HG03354 (cell line): ENCODE data around the gene SMOC2.

Source experiments
- ATAC-seq: cut with Tn5 transposase; IDR thresholded peaks from one replicate; pipeline ENCODE4 v1.9.1; 2021; ENCODE audit warnings: mild to moderate bottlenecking; ENCODE audit not compliant: unreplicated experiment, poor library complexity, severe bottlenecking

Gene SMOC2

DNA sequence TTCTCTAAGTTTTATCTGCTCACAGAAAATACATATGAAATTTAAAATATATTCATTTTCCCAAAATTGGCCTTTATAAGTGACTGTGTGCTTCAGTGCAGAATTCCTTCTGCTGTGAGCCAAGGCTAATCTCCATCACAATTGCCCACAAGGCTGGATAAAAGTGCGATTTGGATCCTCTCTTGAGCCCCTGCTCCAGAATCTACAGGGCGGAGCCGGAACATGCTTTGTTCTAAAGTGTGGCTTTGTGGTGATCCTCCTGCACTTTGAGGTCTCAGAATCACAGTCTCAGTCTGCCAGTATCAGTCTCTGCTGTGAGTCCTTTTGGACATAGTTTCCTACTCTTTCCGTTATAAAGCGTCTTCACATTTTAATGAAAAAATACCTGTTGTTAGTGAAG lies 28.9 kb downstream of the SMOC2 start:
- no peak for ATAC-seq

DNA sequence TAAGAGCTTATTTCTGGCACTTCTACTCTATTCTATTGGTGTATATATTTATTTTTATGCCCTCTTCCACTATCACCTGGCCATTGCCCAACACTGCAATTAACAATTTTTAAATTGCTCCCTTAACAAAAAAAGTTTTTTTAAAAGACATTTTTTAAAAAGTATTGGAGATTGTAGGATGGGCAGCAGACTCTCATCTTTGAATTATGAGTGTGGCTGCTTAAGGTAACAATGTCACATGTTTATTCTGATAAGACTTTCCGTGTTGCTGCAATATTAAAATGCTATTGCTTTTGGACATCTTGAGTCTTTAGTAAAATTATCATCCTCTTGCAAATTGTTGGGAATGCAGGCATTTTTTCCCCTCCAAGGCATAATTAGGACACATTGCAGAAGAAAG lies 31.4 kb downstream of the SMOC2 start:
- ATAC-seq: no peak

GRCh38 chr6:168473197-168473596 lies 32.2 kb downstream of the SMOC2 start:
- ATAC-seq: no peak

GRCh38 chr6:168475188-168476013 lies 34.4 kb downstream of the SMOC2 start:
- no peak for ATAC-seq

GRCh38 chr6:168479421-168479820 lies 38.4 kb downstream of the SMOC2 start:
- no peak for ATAC-seq

GRCh38 chr6:168480481-168480880 lies 39.5 kb downstream of the SMOC2 start:
- ATAC-seq: no peak

GRCh38 chr6:168485818-168486217 lies 44.8 kb downstream of the SMOC2 start:
- no peak for ATAC-seq

- no peak for ATAC-seq
These were observed 49.8 kb downstream of the SMOC2 start for GRCh38 chr6:168490757-168491156.

DNA sequence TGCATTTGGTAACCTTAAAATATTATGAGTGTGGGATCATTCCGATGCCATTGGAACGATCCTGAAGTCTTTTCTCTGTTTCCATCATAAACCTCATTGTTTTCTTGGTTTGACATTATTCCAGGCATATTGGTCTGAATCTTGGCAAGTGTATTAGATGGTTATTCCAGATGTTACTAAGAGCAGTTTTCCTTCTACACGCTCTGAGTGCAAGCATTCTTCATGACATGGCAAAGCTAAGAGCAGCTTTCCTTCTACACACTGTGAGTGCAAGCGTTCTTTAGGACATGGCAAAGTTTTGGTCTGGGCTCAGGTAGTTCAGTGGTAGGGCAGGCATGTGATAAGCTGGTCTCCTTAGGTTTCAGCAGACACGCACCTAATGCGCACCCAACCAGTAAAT lies 53.0 kb downstream of the SMOC2 start:
- ATAC-seq: no peak

- ATAC-seq: no peak
These were observed 53.7 kb downstream of the SMOC2 start for GRCh38 chr6:168494726-168495125.

GRCh38 chr6:168495133-168495532 lies 54.1 kb downstream of the SMOC2 start:
- ATAC-seq: no peak

DNA sequence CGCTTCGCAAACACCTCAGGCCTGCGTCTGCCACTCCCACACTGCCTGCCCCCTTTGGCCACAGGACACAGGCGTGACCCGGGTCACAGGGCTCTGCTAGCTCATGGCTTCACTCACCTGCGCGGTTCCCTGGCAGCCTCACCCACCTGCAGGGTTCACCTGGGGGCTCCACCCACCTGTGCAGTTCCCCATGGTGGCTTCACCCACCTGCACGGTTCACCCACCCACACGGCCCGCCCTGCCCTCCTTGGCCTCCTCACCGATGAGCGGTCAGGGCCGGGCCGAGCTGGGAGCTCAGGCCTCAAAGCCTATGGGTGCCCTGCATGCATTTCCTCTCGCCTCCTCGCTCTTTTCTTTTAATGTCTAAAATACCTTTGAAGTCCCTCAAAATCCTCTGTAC lies 54.7 kb downstream of the SMOC2 start:
- no peak for ATAC-seq

DNA sequence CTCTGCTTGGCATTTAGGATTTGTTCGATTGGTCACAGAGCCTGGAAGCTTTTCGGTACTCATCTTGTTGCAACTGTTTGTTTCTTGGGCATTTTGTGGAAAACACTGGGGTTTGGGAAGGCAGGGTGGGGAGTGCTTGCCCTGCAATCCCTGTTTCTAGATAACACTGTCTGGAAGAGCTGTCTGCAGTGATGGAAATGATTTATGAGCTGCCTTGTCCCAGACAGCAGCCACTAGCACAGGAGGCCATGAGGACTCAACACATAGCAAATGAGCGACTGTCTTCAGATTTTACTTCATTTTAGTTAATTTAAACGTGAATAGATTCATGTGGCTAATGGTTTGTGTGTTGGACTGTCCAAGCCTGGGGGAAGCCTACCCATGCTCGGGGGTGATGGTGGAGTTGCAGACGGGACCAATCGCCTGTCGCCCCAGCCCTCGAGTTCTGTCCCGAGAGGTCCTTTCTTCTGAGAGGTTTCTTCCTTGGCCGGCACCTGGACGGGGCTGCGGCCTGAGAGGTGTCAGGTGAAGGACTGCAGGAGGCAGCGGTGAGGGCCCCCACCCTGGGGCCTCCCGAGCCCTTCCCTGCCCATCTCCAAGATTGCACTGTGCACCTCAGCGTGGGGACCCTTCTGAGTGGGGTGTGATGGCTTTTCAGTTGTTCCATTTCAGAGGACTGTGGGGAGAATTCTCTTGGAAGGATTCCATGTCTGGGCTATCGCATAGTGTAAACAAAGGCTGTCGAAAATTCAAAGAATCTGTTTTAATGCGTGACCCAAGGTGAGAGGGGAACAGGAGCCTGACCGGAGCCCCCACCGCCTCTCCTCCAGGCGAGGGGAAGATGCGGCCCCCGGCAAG lies 55.4 kb downstream of the SMOC2 start:
- ATAC-seq: no peak

GRCh38 chr6:168496997-168497331 lies 56.0 kb downstream of the SMOC2 start:
- no peak for ATAC-seq

DNA sequence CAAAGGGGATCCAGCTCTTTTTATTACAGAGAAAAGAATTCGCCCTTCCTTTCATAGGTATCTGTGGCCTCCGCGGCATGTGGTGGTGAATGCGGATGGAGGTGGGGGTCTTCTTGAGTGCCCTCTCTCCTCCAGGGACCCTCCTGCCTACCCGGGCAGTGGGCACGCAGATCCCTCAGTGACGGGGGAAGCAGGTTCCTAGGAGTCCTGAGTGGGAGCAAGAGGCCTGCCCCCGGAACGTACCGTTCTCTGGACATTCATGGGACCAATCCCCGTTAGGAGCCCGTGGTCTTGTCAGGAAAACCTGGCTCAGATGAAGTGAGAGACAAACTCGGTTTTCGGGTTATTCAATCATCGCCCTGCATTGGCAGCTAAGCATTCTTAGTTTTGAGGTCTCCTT lies 56.4 kb downstream of the SMOC2 start:
- ATAC-seq: no peak

DNA sequence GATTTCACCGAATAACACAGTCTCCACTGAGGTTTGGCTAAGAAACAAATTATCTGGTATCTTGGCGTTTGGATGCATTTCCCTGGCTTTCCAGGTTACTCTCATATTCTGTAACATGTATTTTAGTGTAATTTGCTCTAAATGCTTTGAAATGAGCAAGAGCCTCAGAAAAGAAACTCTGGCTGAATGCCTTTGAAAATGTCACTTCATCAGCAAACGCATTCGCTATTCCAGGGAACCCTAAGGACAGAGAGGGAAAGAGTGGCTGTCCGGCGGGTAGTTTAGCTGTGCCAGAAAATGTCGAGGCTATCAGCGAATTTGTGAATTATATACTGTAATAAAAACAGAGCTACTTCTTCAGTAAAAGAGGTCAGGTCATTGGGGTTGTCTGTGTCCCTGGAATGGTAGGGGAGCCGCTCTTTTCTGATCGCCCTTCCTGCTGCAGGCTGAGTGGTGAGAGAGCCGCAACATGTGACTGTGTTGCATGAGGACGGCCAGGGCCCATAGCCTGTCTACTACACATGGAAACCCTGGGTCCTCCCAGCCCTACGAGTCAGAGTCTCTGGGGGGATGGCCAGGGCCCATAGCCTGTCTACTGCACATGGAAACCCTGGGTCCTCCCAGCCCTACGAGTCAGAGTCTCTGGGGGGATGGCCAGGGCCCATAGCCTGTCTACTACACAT lies 57.3 kb downstream of the SMOC2 start:
- no peak for ATAC-seq

DNA sequence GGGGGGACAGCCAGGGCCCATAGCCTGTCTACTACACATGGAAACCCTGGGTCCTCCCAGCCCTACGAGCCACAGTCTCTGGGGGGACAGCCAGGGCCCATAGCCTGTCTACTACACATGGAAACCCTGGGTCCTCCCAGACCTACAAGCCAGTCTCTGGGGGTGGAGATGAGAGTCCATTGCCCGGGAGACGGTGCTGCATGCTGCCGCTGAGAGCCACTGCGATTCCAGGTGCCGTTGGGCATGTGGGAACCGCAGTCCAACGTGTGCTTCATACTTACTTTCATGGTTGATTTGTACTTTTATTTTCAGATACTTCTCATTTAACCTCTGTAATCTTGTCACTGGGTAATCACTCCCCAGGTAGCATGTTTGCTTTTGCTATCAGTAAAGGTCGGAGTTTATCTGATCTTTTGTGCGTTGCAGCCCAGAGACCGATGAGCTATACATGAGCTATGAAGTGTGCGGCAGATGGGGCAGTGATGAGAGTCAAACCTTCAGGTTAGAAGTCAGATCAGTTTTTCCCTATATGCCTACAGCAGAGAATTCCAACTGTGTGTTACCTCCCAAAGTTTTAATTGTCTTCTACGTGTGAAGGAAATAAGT lies 58.2 kb downstream of the SMOC2 start:
- ATAC-seq: no peak

- ATAC-seq: no peak
These were observed 59.5 kb downstream of the SMOC2 start for GRCh38 chr6:168500519-168500918.

DNA sequence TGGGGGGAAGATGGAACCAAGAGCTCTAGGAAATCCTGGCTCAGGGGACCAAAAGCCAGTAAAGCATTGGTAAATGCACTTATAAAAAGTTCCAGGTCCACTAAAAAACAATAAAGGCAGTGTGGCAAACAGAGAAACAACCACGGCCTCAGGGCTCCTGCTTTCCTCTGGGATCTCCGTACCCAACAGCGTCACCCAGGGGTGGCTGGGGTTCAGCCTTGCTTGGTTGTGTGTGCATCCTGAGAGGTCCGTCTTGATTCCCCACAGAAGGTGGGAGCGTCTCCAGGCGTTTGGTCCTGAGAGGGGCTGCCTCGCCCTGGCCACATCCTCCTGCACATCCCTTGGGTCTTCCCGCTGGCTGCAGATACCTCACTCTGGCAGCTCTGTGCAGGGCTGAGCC lies 60.6 kb downstream of the SMOC2 start:
- no peak for ATAC-seq

- no peak for ATAC-seq
These were observed 63.4 kb downstream of the SMOC2 start for GRCh38 chr6:168504366-168504765.
